H1 (cell line): Measurements from ENCODE around the gene PDLIM3. TPM values are rescaled to one million over a fixed set of nuclear protein-coding genes. Genes with fewer than 3 reads are reported as not detected.

Source experiments
- CTCF ChIA-PET: fragments of 300-600 bp; sonication (Branson Sonifier 250); formaldehyde crosslinking; loops from one replicate; lab custom pipeline; 2021; ENCODE audit not compliant: partially characterized antibody; lab: Charles Lee
- POLR2A ChIA-PET: fragments of 300-600 bp; sonication (Branson Sonifier 250); formaldehyde crosslinking; loops from one replicate; lab custom pipeline; 2021; ENCODE audit warnings: inconsistent platforms; ENCODE audit not compliant: partially characterized antibody; lab: Charles Lee
- DNase-seq, 2 experiments: peaks; one replicate each; pipeline versions ENCODE4 v3.0.0 to v3.0.0-alpha.2; 2010 to 2022; ENCODE audit warnings: low spot score in 2 of 2, low read depth in 1 of 2, mixed read lengths in 1 of 2
- FAIRE-seq: peaks from 2 replicates; lab custom pipeline; 2011; peaks lifted over from hg19 to GRCh38; lab: Jason Lieb, UNC
- H2AFZ ChIP-seq: 2 replicates; pipeline ENCODE4 v1.8.1; 2012; ENCODE audit warnings: low read length, inconsistent platforms
- H2AK5ac ChIP-seq: 2 replicates; pipeline ENCODE4 v1.6.1; 2013; ENCODE audit warnings: low read depth, low read length
- H2BK120ac ChIP-seq: replicated peaks from 2 replicates; pipeline ENCODE3; 2013; ENCODE audit warnings: low read depth, low read length, inconsistent platforms
- H2BK12ac ChIP-seq: 2 replicates; pipeline ENCODE4 v1.6.1; 2013; ENCODE audit warnings: low read depth, low read length
- H2BK15ac ChIP-seq: 2 replicates; pipeline ENCODE4 v1.6.1; 2013; ENCODE audit warnings: low read length
- H2BK20ac ChIP-seq: 2 replicates; pipeline ENCODE4 v1.6.1; 2013; ENCODE audit warnings: low read length
- H2BK5ac ChIP-seq: 2 replicates; pipeline ENCODE4 v1.6.1; 2013; ENCODE audit warnings: low read depth, low read length
- H3K14ac ChIP-seq: 2 replicates; pipeline ENCODE4 v1.6.1; 2013; ENCODE audit warnings: inconsistent platforms; ENCODE audit not compliant: insufficient read length
- H3K18ac ChIP-seq: 2 replicates; pipeline ENCODE4 v1.6.1; 2013; ENCODE audit warnings: low read length; ENCODE audit errors: extremely low read depth
- H3K23ac ChIP-seq: 2 replicates; pipeline ENCODE4 v1.6.1; 2013; ENCODE audit warnings: inconsistent platforms; ENCODE audit not compliant: insufficient read length
- H3K23me2 ChIP-seq: 2 replicates; pipeline ENCODE4 v1.6.1; 2013; ENCODE audit warnings: low read depth, low read length
- H3K27ac ChIP-seq: 2 replicates; pipeline ENCODE4 v1.6.1; 2011; ENCODE audit warnings: low read depth, low read length, inconsistent platforms
- H3K27me3 ChIP-seq, 4 experiments: replicated peaks in 1 of 4; 1 replicate in 1 of 4; 2 replicates in 3 of 4; pipeline versions ENCODE4 v1.6.1 to v1.8.1; 2011 to 2013; ENCODE audit warnings: low read length in 3 of 4, mild to moderate bottlenecking in 3 of 4, inconsistent platforms in 2 of 4, mixed read lengths in 2 of 4, moderate library complexity in 1 of 4; ENCODE audit not compliant: control insufficient read depth in 3 of 4, insufficient read depth in 3 of 4; ENCODE audit errors: extremely low read depth in 1 of 4
- H3K36me3 ChIP-seq, 4 experiments: 2 replicates each; pipeline versions ENCODE4 v1.6.1 to v1.8.1; 2011 to 2013; ENCODE audit warnings: mild to moderate bottlenecking in 4 of 4, low read length in 3 of 4, moderate library complexity in 2 of 4, control low read depth in 1 of 4, inconsistent platforms in 1 of 4; ENCODE audit not compliant: insufficient read depth in 4 of 4, control insufficient read depth in 2 of 4
- H3K4ac ChIP-seq: replicated peaks from 2 replicates; pipeline ENCODE3; 2013; ENCODE audit warnings: low read length, low read depth, mixed read lengths, inconsistent platforms; ENCODE audit not compliant: insufficient read length
- H3K4me1 ChIP-seq, 4 experiments: replicated peaks in 1 of 4; 1 replicate in 1 of 4; 2 replicates in 3 of 4; pipeline versions ENCODE4 v1.6.1 to v1.8.1; 2011 to 2013; ENCODE audit warnings: low read length in 3 of 4, inconsistent platforms in 2 of 4, mixed read lengths in 1 of 4; ENCODE audit not compliant: insufficient read depth in 4 of 4, control insufficient read depth in 3 of 4
- H3K4me2 ChIP-seq, 2 experiments: 2 replicates each; pipeline versions ENCODE4 v1.6.1 to v1.8.1; 2011 to 2013; ENCODE audit warnings: low read depth in 2 of 2, low read length in 2 of 2, control low read depth in 1 of 2, inconsistent platforms in 1 of 2, mild to moderate bottlenecking in 1 of 2; ENCODE audit not compliant: insufficient read depth in 1 of 2
- H3K4me3 ChIP-seq, 4 experiments: fragments of 200-600, 300-600 bp in 1 of 4; sonication (generic), shearing (Covaris generic), sonication (Bioruptor Twin) in 1 of 4; 2 replicates each; pipeline versions ENCODE4 v1.5.1 to v1.8.1; 2011 to 2016; ENCODE audit warnings: low read length in 4 of 4, low read depth in 3 of 4, control low read depth in 2 of 4, inconsistent platforms in 2 of 4, mild to moderate bottlenecking in 2 of 4, mixed read lengths in 1 of 4, moderate library complexity in 1 of 4; ENCODE audit not compliant: insufficient read depth in 2 of 4; ENCODE audit errors: extremely low read depth in 1 of 4
- H3K56ac ChIP-seq: replicated peaks from 2 replicates; pipeline ENCODE3; 2013; ENCODE audit warnings: low read depth, mild to moderate bottlenecking, mixed read lengths, low read length, inconsistent platforms; ENCODE audit not compliant: insufficient read length
- H3K79me1 ChIP-seq: 2 replicates; pipeline ENCODE4 v1.6.1; 2013; ENCODE audit warnings: low read depth, low read length, control low read depth
- H3K79me2 ChIP-seq, 2 experiments: 2 replicates each; pipeline versions ENCODE4 v1.6.1 to v1.8.1; 2012 to 2013; ENCODE audit warnings: low read length in 2 of 2, mild to moderate bottlenecking in 2 of 2, inconsistent platforms in 1 of 2; ENCODE audit not compliant: insufficient read depth in 2 of 2, control insufficient read depth in 1 of 2
- H3K9ac ChIP-seq, 4 experiments: replicated peaks in 1 of 4; 1 replicate in 1 of 4; 2 replicates in 3 of 4; pipeline versions ENCODE4 v1.6.1 to v1.8.1; 2011 to 2013; ENCODE audit warnings: low read depth in 3 of 4, low read length in 3 of 4, control low read depth in 2 of 4, mild to moderate bottlenecking in 2 of 4, moderate library complexity in 2 of 4, inconsistent platforms in 1 of 4; ENCODE audit errors: extremely low read depth in 1 of 4
- H3K9me3 ChIP-seq, 2 experiments: 2 replicates each; pipeline versions ENCODE4 v1.6.1 to v1.8.1; 2012 to 2013; ENCODE audit warnings: mild to moderate bottlenecking in 2 of 2, moderate library complexity in 2 of 2, control low read depth in 1 of 2, inconsistent platforms in 1 of 2, low read depth in 1 of 2, low read length in 1 of 2, mixed read lengths in 1 of 2; ENCODE audit not compliant: insufficient read depth in 2 of 2
- H4K20me1 ChIP-seq, 2 experiments: replicated peaks in 1 of 2; 2 replicates each; pipeline versions ENCODE3 to v1.8.1; 2011 to 2013; ENCODE audit warnings: inconsistent platforms in 2 of 2, low read length in 2 of 2, mild to moderate bottlenecking in 1 of 2; ENCODE audit not compliant: insufficient read depth in 2 of 2, control insufficient read depth in 1 of 2
- H4K5ac ChIP-seq: 2 replicates; pipeline ENCODE4 v1.6.1; 2013; ENCODE audit warnings: low read length, low read depth, mixed read lengths, inconsistent platforms; ENCODE audit not compliant: insufficient read length
- H4K8ac ChIP-seq: 2 replicates; pipeline ENCODE4 v1.8.0; 2013; ENCODE audit warnings: mild to moderate bottlenecking, moderate library complexity, low read length, inconsistent platforms; ENCODE audit not compliant: insufficient read depth; ENCODE audit errors: extremely low read depth
- H4K91ac ChIP-seq: replicated peaks from 2 replicates; pipeline ENCODE3; 2013; ENCODE audit warnings: low read length, mixed read lengths, inconsistent platforms; ENCODE audit not compliant: insufficient read length
- ASH2L ChIP-seq: fragments of 200-600, 300-600 bp; sonication (generic); IDR thresholded peaks from one replicate; pipeline ENCODE4 v1.7.1; 2017; ENCODE audit warnings: low read length
- BACH1 ChIP-seq: IDR thresholded peaks from 2 replicates; pipeline ENCODE4 v1.6.1; 2012; ENCODE audit warnings: low read length, improper control_type of control experiment
- BCL11A ChIP-seq, 2 experiments: IDR thresholded peaks; one replicate each; pipeline ENCODE4 v1.6.1; 2011; ENCODE audit warnings: low read depth in 2 of 2, low read length in 2 of 2, mild to moderate bottlenecking in 2 of 2
- CTBP2 ChIP-seq: IDR thresholded peaks from 2 replicates; pipeline ENCODE4 v1.7.0; 2011; ENCODE audit warnings: borderline replicate concordance, mild to moderate bottlenecking, moderate library complexity, mixed read lengths, low read length; ENCODE audit not compliant: insufficient read depth, insufficient read length
- EP300 ChIP-seq, 2 experiments: IDR thresholded peaks; 1 replicate in 1 of 2; 2 replicates in 1 of 2; pipeline ENCODE4 v1.6.1; 2011 to 2012; ENCODE audit warnings: low read depth in 2 of 2, low read length in 2 of 2, mild to moderate bottlenecking in 2 of 2, borderline replicate concordance in 1 of 2, inconsistent platforms in 1 of 2, moderate library complexity in 1 of 2
- HDAC6 ChIP-seq: IDR thresholded peaks from one replicate; pipeline ENCODE4 v1.7.1; 2012; ENCODE audit warnings: low read depth, mild to moderate bottlenecking, inconsistent platforms, low read length, moderate library complexity
- KDM5A ChIP-seq: fragments of 200-600 bp; IDR thresholded peaks from 2 replicates; pipeline ENCODE4 v1.7.1; 2012; ENCODE audit warnings: mild to moderate bottlenecking, low read length, inconsistent platforms, mixed read lengths
- POLR2A ChIP-seq, 2 experiments: IDR thresholded peaks; 1 replicate in 1 of 2; 2 replicates in 1 of 2; pipeline ENCODE4 v1.6.1; 2011; ENCODE audit warnings: low read depth in 2 of 2, low read length in 2 of 2, mild to moderate bottlenecking in 2 of 2; ENCODE audit errors: control extremely low read depth in 1 of 2
- SAP30 ChIP-seq: fragments of 300-600 bp; sonication (generic); IDR thresholded peaks from 2 replicates; pipeline ENCODE4 v1.7.1; 2012; ENCODE audit warnings: low read length, moderate library complexity, mild to moderate bottlenecking, inconsistent platforms; ENCODE audit not compliant: insufficient read depth, insufficient replicate concordance
- SIX5 ChIP-seq: IDR thresholded peaks from 2 replicates; pipeline ENCODE4 v1.6.1; 2011; ENCODE audit warnings: mild to moderate bottlenecking, low read depth, low read length
- SP2 ChIP-seq: IDR thresholded peaks from 2 replicates; pipeline ENCODE4 v1.6.1; 2012; ENCODE audit warnings: mild to moderate bottlenecking, low read length, inconsistent platforms
- SUZ12 ChIP-seq: fragments of 200-600 bp; sonication (generic); IDR thresholded peaks from 2 replicates; pipeline ENCODE4 v1.6.1; 2012; ENCODE audit warnings: mild to moderate bottlenecking, inconsistent platforms, low read length, moderate library complexity, mixed read lengths
- WGBS, 2 experiments: shearing (Covaris generic) in 1 of 2; methylation state at CpG; one replicate each; pipeline versions ENCODE4 v1.1.6 to v1.1.7; 2013 to 2015; ENCODE audit warnings: low lambda C conversion rate in 2 of 2, mixed read lengths in 2 of 2, inconsistent platforms in 1 of 2, low coverage in 1 of 2, missing lambda C conversion rate in 1 of 2; ENCODE audit not compliant: insufficient replicate concordance in 2 of 2, insufficient coverage in 1 of 2, insufficient read length in 1 of 2; ENCODE audit errors: extremely low coverage in 1 of 2, missing lambda C conversion rate in 1 of 2; 5-methylcytosine and 5-hydroxymethylcytosine counted together
- polyA plus RNA-seq, 7 experiments: library from polyadenylated mRNA; depleted of rRNA in 3 of 7; stranded (reverse) in 5 of 7; unstranded in 2 of 7; fragments of >200 nt in 5 of 7; fragments of 200-250 nt in 2 of 7; gene quantifications; 1 replicate in 5 of 7; 2 replicates in 1 of 7; 4 replicates in 1 of 7; pipeline versions ENCODE4 v1.2.1 to v1.2.3, GENCODE V29; 2011 to 2013; ENCODE audit warnings: missing spikeins in 2 of 7, mixed read lengths in 2 of 7
- total RNA-seq: library from RNA; stranded (reverse); fragmentation: NEBNext Ultra II Directional; extraction: Animal tissue kit (Norgen Biotek cat#: 25700); gene quantifications from 2 replicates; pipeline ENCODE4 v1.2.1, GENCODE V29; 2021
- TF ChIP-seq, protein P1 (sequence below): IDR thresholded peaks from 2 replicates; pipeline ENCODE4 v1.6.1; 2012; ENCODE audit warnings: inconsistent platforms

Gene PDLIM3
- total and polyA plus RNA-seq, 2 of the 8 experiments (the other 6 are each of a cell fraction or from before 2014, with no cell fraction given), result 7.6 to 8.1 TPM

DNA sequence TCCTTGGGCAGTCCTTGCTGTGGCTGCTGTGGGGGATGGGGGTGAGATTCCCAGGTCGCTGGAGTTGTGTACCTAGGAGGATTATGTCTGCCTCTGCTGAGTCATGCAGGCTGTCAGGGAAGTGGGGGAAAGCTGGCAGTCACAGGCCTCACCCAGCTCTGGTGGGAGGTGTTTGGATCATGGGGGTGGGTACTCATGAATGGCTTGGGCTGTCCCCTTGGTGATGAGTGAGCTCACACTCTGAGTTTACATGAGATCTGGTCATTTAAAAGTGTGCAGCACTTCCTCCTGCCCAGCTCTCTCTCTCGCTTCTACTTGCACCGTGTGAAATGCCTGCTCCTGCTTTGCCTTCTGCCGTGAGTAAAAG is 24.6 kb upstream of the PDLIM3 start:
- Histone ChIP-seq H3K18ac (peak overlapping the region; percentile 48), H4K8ac (no peak overlapping the region), H3K27ac (no peak overlapping the region), H2AFZ (0 out of 2 replicates have a peak overlapping the region, but pooled peaks have one; percentile 2), H3K4ac (peak overlapping the region; percentile 53), H3K9ac (no peak overlapping the region), H3K4me3 (no peak overlapping the region), H3K79me2 (no peaks in the 10 kb centered on the region), H3K4me1 (peaks cover 0 to 3% (median under 1%) of the 10 kb centered on the region in 4 experiments; a peak in 1 of 7 replicates), H3K14ac (no peak overlapping the region), H3K79me1 (no peaks in the 10 kb centered on the region), H3K4me2 (no peak overlapping the region), H2BK5ac (peak overlapping the region; percentile 60; the same call in 1 of the 2 replicates), H3K23me2 (no peaks in the 10 kb centered on the region), H4K20me1 (no peaks in the 10 kb centered on the region), H2BK15ac (0 out of 2 replicates have a peak overlapping the region, but pooled peaks have one; percentile 29), H2BK20ac (peak overlapping the region; percentile 61; the same call in 1 of the 2 replicates), H2BK12ac (0 out of 2 replicates have a peak overlapping the region, but pooled peaks have one; percentile 27), H3K23ac (no peak overlapping the region), H3K56ac (no peak overlapping the region), H2AK5ac (no peak overlapping the region), H3K36me3 (no peaks in the 10 kb centered on the region), H4K91ac (no peak overlapping the region), H4K5ac (no peak overlapping the region), H3K9me3 (peaks cover 1 to 2% of the 10 kb centered on the region in 2 experiments; a peak in 2 of 4 replicates), H2BK120ac (peak overlapping the region; percentile 72), H3K27me3 (0 out of 7 replicates have a peak, but pooled peaks cover 0 to 3% (median 0%) of the 10 kb centered on the region in 4 experiments)
- FAIRE-seq (no peak), DNase-seq (no peak)
- ChIA-PET CTCF (interaction anchor here (0.8 to 1.6 kb wide), 5 partner anchors 8 to 37 kb away, joined by 3 to 7 read pairs (median 3); no protein-coding TSS in a partner anchor), POLR2A (interaction anchor here (0.5 to 1.9 kb wide), 2 partner anchors 25 to 110 kb away, joined by 3 to 4 read pairs; no protein-coding TSS in a partner anchor)
- WGBS, 2 experiments, result 80% methylated on average over 4 of the region's 4 CpGs; no CpG with 5 or more reads in 1 of the 2 experiments
- TF ChIP-seq HDAC6, result no peak
- TF ChIP-seq POLR2A (IDR thresholded peaks at IDR 0.05; ENCODE audit: control extremely low read depth in 1 of 2, low read depth in 2 of 2, low read length in 2 of 2), result no peak
- no peak for TF ChIP-seq SP2
- no peak for TF ChIP-seq KDM5A
- no peak for TF ChIP-seq BCL11A (IDR thresholded peaks at IDR 0.05; ENCODE audit: low read depth in 2 of 2, low read length in 2 of 2)
- TF ChIP-seq EP300 (IDR thresholded peaks at IDR 0.05; ENCODE audit: borderline replicate concordance in 1 of 2, low read depth in 2 of 2, low read length in 2 of 2), result no peak
- TF ChIP-seq CTBP2, result no peak
- TF ChIP-seq BACH1, result peak; percentile 65
- TF ChIP-seq, protein P1, sequence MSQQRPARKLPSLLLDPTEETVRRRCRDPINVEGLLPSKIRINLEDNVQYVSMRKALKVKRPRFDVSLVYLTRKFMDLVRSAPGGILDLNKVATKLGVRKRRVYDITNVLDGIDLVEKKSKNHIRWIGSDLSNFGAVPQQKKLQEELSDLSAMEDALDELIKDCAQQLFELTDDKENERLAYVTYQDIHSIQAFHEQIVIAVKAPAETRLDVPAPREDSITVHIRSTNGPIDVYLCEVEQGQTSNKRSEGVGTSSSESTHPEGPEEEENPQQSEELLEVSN, result no peak
- no peak for TF ChIP-seq SIX5
- no peak for TF ChIP-seq ASH2L
- TF ChIP-seq SAP30, result no peak
- TF ChIP-seq SUZ12, result no peak
